HG03342 (cell line): ENCODE results near the gene AP1S2.
"Not testable (repeated sequence)": the region's sequence is repeated elsewhere in the genome, so short reads cannot be mapped to it uniquely, and the experiment has no call there.

Experiments
- ATAC-seq: cut with Tn5 transposase; IDR thresholded peaks from one replicate; pipeline ENCODE4 v1.9.1; 2021; ENCODE audit warnings: mild to moderate bottlenecking, moderate library complexity; ENCODE audit not compliant: unreplicated experiment

Gene AP1S2

GRCh38 chrX:15854712-15855567 is at the start of gene AP1S2:
Gene AP1S2, minus strand, starts transcription at chrX:15854813. Its CDS starts 2,289 bp downstream, at chrX:15852524.
- peak; percentile 93 for ATAC-seq

- peak; percentile 93 for ATAC-seq
Observed at GRCh38 chrX:15903186-15903681, 48.6 kb upstream of the AP1S2 start.

GRCh38 chrX:15895334-15895733 is 40.7 kb upstream of the AP1S2 start:
- ATAC-seq, result no peak

- no peak for ATAC-seq
Observed at GRCh38 chrX:15894724-15895123, 40.1 kb upstream of the AP1S2 start.

- ATAC-seq, result no peak
Observed at GRCh38 chrX:15890463-15890862, 35.9 kb upstream of the AP1S2 start.

GRCh38 chrX:15888062-15888461 is 33.4 kb upstream of the AP1S2 start:
- ATAC-seq, result no peak

- no peak for ATAC-seq
Observed at GRCh38 chrX:15883540-15883863, 28.9 kb upstream of the AP1S2 start.

GRCh38 chrX:15882704-15883539 is 28.3 kb upstream of the AP1S2 start:
- peak; percentile 83 for ATAC-seq

- no peak for ATAC-seq
Observed at GRCh38 chrX:15881381-15881897, 26.8 kb upstream of the AP1S2 start.

GRCh38 chrX:15877914-15878313 is 23.3 kb upstream of the AP1S2 start:
- not testable (repeated sequence) for ATAC-seq

- ATAC-seq, result no peak
Observed at GRCh38 chrX:15877380-15877779, 22.8 kb upstream of the AP1S2 start.

- no peak for ATAC-seq
Observed at GRCh38 chrX:15874672-15875071, 20.1 kb upstream of the AP1S2 start.

- ATAC-seq, result no peak
Observed at GRCh38 chrX:15873566-15873965, 19.0 kb upstream of the AP1S2 start.

- ATAC-seq, result no peak
Observed at GRCh38 chrX:15870310-15870709, 15.7 kb upstream of the AP1S2 start.

GRCh38 chrX:15869695-15870094 is 15.1 kb upstream of the AP1S2 start:
- ATAC-seq, result no peak

GRCh38 chrX:15866147-15866546 is 11.5 kb upstream of the AP1S2 start:
- ATAC-seq, result no peak

GRCh38 chrX:15864629-15865028 is 10.0 kb upstream of the AP1S2 start:
- ATAC-seq, result no peak

- ATAC-seq, result no peak
Observed at GRCh38 chrX:15864023-15864422, 9.4 kb upstream of the AP1S2 start.

GRCh38 chrX:15860921-15861320 is 6.3 kb upstream of the AP1S2 start:
- ATAC-seq, result no peak

- no peak for ATAC-seq
Observed at GRCh38 chrX:15858051-15858450, 3.4 kb upstream of the AP1S2 start.

- ATAC-seq, result no peak
Observed at GRCh38 chrX:15856636-15857035, 2.0 kb upstream of the AP1S2 start.

- ATAC-seq, result no peak
Observed at GRCh38 chrX:15856222-15856587, 1.6 kb upstream of the AP1S2 start.
